Testis (tissue), 2 donors: ENCODE results near the gene ZNF443.

Experiments
- POLR2A ChIP-seq: fragments of 450-650 bp; IDR thresholded peaks from one replicate; pipeline ENCODE4 v1.6.1; 2017; ENCODE audit warnings: antibody characterized with exemption, mild to moderate bottlenecking, moderate library complexity
- TF ChIP-seq, protein P1 (sequence below), 3 experiments: fragments of 450-650 bp in 2 of 3; fragments of 200-600 bp in 1 of 3; sonication (generic) in 1 of 3; IDR thresholded peaks; one replicate each; pipeline ENCODE4 v1.5.1; 2016 to 2019; ENCODE audit warnings: antibody characterized with exemption in 3 of 3, mild to moderate bottlenecking in 2 of 3, moderate library complexity in 1 of 3

DNA sequence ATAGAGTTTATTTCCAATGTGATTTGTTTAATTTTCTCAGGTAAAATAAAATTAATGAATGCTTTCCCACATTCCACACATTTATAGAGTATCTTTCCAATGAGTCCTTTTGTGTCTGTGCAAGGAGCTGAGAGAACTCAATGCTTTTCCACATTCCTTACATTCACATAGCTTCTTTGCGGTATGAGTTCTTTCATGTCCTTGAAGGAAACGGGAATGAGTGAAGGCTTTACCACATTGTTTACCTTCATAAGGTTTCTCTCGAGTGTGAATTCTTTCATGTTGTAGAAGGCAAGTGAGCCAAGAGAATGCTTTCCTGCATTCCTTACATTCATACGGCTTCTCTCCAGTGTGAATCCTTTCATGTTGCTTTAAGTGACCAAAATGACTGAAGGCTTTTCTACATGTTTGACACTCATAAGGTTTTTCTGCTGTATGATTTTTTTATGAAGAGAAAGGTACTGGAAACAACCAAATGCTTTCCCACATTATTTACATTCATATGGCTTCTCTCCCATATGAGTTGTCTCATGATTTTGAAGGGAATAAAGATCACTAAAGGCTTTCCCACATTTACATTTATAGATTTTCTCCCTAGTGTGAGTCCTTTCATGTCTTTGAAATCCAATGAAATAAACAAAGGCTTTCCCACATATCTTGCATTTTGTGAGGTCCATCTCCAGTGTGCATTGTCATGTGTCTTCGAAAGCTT lies 60.9 kb downstream of the ZNF443 start:
- TF ChIP-seq, protein P1, sequence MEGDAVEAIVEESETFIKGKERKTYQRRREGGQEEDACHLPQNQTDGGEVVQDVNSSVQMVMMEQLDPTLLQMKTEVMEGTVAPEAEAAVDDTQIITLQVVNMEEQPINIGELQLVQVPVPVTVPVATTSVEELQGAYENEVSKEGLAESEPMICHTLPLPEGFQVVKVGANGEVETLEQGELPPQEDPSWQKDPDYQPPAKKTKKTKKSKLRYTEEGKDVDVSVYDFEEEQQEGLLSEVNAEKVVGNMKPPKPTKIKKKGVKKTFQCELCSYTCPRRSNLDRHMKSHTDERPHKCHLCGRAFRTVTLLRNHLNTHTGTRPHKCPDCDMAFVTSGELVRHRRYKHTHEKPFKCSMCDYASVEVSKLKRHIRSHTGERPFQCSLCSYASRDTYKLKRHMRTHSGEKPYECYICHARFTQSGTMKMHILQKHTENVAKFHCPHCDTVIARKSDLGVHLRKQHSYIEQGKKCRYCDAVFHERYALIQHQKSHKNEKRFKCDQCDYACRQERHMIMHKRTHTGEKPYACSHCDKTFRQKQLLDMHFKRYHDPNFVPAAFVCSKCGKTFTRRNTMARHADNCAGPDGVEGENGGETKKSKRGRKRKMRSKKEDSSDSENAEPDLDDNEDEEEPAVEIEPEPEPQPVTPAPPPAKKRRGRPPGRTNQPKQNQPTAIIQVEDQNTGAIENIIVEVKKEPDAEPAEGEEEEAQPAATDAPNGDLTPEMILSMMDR (IDR thresholded peaks at IDR 0.05), result no peak
- TF ChIP-seq POLR2A, result no peak
